ENCODE results near the gene B4GALT5. TPM values are rescaled to one million over a fixed set of nuclear protein-coding genes. Genes with fewer than 3 reads are reported as not detected.

The B4GALT5 gene
- total RNA-seq, 2 donors from 2014 or later, result 34.5 to 56.2 TPM

DNA sequence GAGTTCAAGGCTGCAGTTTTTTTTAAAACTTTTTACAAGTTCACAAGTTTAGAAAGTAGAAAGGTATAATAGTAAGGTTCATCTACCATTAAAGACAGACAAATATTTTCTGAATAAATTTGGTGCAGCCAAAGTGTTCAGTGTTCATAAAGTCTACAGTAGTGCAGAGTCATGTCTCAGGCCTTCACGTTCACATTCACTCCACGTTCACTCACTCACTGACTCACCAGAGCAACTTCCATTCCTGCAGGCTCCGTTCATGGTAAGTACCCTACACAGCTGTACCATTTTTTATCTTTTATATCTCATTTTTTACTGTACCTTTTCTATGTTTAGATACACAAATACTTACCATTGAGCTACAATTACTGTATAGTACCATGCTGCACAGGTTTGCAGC, 67.6 kb downstream of the B4GALT5 start:
- Histone ChIP-seq H3K36me3 (peaks cover 15% of the 10 kb centered on the region), H3K9me3 (no peaks in the 10 kb centered on the region), H3K27me3 (no peaks in the 10 kb centered on the region), H3K27ac (no peak overlapping the region), H3K4me1 (peaks cover 6% of the 10 kb centered on the region), H3K4me3 (no peak overlapping the region), H3K9ac (ENCODE audit: low read depth in 2 of 2, low read length in 2 of 2) (no peak overlapping the region)
- intact Hi-C loops (cut with DNase I), result no loop called here
- DNase-seq, result no peak
- TF ChIP-seq, protein P1, sequence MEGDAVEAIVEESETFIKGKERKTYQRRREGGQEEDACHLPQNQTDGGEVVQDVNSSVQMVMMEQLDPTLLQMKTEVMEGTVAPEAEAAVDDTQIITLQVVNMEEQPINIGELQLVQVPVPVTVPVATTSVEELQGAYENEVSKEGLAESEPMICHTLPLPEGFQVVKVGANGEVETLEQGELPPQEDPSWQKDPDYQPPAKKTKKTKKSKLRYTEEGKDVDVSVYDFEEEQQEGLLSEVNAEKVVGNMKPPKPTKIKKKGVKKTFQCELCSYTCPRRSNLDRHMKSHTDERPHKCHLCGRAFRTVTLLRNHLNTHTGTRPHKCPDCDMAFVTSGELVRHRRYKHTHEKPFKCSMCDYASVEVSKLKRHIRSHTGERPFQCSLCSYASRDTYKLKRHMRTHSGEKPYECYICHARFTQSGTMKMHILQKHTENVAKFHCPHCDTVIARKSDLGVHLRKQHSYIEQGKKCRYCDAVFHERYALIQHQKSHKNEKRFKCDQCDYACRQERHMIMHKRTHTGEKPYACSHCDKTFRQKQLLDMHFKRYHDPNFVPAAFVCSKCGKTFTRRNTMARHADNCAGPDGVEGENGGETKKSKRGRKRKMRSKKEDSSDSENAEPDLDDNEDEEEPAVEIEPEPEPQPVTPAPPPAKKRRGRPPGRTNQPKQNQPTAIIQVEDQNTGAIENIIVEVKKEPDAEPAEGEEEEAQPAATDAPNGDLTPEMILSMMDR (IDR thresholded peaks at IDR 0.05), result no peak

DNA sequence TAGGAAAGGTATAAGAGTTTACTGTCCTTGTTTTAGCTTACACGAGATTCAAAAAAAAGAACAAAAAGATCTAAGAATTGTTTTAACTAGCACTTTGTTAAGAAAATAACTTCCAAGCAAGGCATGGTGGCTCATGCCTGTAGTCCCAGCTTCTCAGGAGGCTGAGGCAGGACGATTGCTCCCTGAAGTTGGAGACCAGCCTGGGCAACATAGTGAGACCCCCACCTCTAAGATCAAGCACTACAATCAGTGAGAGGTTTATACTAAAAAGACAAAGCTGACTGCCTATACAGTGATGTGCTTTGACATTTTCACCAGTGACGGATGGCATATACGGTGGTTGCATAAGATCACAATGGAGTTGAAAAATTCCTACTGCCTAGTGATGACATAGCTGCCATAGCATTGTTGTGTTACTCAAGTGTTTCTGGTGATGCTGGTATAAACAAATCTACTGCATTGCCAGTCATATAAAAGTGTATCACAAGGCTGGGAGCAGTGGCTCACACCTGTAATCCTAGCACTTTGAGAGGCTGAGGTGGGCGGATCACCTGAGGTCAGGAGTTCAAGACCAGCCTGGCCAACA, 68.6 kb downstream of the B4GALT5 start:
- intact Hi-C loops (cut with DNase I), result no loop called here
- no peak overlapping the region for H3K27ac ChIP-seq
- H3K36me3 ChIP-seq, result peaks cover 21% of the 10 kb centered on the region
- no peaks in the 10 kb centered on the region for H3K27me3 ChIP-seq
- TF ChIP-seq, protein P1 (IDR thresholded peaks at IDR 0.05), result no peak
- H3K4me1 ChIP-seq, result peaks cover 6% of the 10 kb centered on the region
- H3K4me3 ChIP-seq, result no peak overlapping the region
- DNase-seq, result no peak
- H3K9me3 ChIP-seq, result no peaks in the 10 kb centered on the region
- H3K9ac ChIP-seq (ENCODE audit: low read depth in 2 of 2, low read length in 2 of 2), result no peak overlapping the region

DNA sequence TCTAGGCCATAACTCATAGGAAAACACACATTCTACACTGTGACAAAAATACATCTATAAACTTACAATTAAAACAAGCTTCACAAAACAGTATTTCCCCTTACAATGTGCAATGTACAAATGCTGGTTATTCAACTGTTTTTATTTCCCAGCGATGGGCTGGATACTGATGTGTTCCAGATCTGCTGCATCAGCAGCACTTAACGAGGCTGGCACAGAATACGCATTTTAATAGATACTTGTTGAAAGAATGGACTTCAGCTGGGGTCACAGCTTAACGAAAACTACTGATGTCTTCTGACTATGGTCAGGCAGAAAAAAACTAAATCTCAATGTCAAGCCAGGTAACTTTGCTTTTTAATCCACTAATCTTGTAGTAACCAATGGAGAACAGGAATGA, 70.9 kb downstream of the B4GALT5 start:
- no peak overlapping the region for H3K4me3 ChIP-seq
- TF ChIP-seq, protein P1 (IDR thresholded peaks at IDR 0.05), result no peak
- intact Hi-C loops (cut with DNase I), result no loop called here
- peak overlapping the region; percentile 54 for H3K27ac ChIP-seq
- H3K9me3 ChIP-seq, result no peaks in the 10 kb centered on the region
- peak overlapping the region in 1 of 2 donors; percentile 30 for H3K9ac ChIP-seq (ENCODE audit: low read depth in 2 of 2, low read length in 2 of 2)
- H3K4me1 ChIP-seq, result peaks cover 6% of the 10 kb centered on the region
- DNase-seq, result no peak
- H3K27me3 ChIP-seq, result no peaks in the 10 kb centered on the region
- peaks cover 15% of the 10 kb centered on the region for H3K36me3 ChIP-seq

DNA sequence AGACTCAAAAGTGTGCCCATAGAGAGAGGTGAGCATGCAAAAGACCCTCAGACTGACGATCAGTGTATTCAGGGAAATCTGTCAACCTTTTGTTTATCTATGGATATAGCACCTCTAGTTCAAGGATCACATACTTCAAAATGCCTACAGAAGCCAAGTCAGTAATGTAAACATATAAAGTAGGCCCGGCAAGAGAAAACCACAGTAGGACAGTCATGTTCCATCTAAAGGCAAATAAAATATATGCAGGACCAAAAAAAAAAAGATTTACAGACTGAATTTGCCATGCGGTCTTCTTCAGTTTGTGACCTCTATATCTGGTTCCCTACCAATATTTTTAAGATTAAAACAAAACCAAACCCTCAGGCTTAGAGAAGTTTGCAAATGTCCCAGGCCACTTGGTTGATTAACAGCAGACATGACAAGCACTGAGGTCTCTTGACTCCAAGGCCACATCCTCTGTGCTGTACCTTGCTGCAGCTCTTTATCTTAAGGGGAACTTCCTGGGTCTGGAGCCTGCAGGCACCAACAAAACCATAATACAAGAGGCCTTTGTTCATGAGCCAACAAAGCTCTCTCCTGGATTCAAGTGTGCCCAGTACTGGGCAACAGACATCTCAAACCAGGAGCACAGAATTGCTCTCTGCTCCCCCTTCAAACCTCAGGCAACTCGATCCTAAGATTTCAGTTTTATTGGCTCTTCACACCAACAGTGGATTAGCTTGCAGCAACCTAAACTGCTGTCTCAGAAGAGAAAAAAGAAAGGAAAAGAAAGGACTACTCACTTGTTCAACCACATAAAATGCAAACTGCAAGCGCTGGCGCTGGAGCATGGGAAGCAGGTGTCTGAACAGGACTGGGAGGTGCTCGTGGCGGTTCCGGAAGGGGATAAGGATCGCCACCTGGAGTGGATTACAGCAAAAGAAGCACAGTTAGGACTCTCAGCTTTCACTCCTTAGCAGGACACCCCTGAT, 71.7 kb downstream of the B4GALT5 start:
- DNase-seq, result peak; percentile 66
- H3K4me1 ChIP-seq, result peaks cover 6% of the 10 kb centered on the region
- no peaks in the 10 kb centered on the region for H3K9me3 ChIP-seq
- intact Hi-C loops (cut with DNase I), result no loop called here
- H3K4me3 ChIP-seq, result no peak overlapping the region
- H3K9ac ChIP-seq (ENCODE audit: low read depth in 2 of 2, low read length in 2 of 2), result peak overlapping the region in 1 of 2 donors; percentile 30
- H3K27me3 ChIP-seq, result no peaks in the 10 kb centered on the region
- H3K36me3 ChIP-seq, result peaks cover 15% of the 10 kb centered on the region
- H3K27ac ChIP-seq, result peak overlapping the region; percentile 54
- TF ChIP-seq, protein P1 (IDR thresholded peaks at IDR 0.05), result no peak

DNA sequence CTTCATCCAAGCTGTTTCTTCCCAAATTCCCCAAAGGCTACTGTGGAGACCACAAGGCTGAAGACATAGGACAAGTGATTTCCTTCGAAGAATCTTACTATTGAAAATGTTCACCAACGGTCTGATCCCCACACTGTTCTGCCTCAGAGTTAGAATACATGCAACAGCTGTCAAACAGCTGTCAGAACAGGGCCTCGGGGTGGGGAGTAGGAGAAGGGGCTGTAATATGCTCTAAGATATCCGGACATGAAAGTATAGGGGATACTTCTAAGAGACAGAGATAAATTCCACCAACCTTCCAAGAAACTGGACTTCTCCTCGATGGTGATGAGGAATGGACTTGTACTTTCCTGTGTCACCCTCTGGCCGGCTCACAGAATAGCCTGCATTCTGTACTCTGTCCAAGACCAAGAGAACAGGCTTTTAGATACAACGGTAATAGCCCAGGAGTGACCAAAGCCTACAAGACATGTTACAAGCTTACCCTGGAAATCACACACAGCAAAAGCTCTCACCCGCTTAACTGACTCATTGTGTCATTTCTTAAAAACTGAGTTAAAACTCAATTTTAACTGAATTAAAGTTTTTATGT, 76.5 kb downstream of the B4GALT5 start:
- no peak for DNase-seq
- Histone ChIP-seq H3K27ac (no peak overlapping the region), H3K36me3 (peaks cover 8% of the 10 kb centered on the region), H3K27me3 (no peaks in the 10 kb centered on the region), H3K4me3 (no peak overlapping the region), H3K9ac (ENCODE audit: low read depth in 2 of 2, low read length in 2 of 2) (no peak overlapping the region), H3K4me1 (peaks cover 19% of the 10 kb centered on the region), H3K9me3 (no peaks in the 10 kb centered on the region)
- intact Hi-C loops (cut with DNase I), result no loop called here
- TF ChIP-seq, protein P1 (IDR thresholded peaks at IDR 0.05), result no peak
